Left ventricle myocardium inferior (tissue), 1 donor: ENCODE data around the gene MRPL54. TPM values are rescaled to one million over a fixed set of nuclear protein-coding genes. Genes with fewer than 3 reads are reported as not detected.

Source experiments
- DNase-seq: peaks from one replicate; pipeline ENCODE4 v3.0.0-alpha.2; 2020
- H3K27ac ChIP-seq: fragments of 200-600 bp; replicated peaks from 2 replicates; pipeline ENCODE4 v1.8.0; 2021
- H3K27me3 ChIP-seq: fragments of 200-600 bp; 2 replicates; pipeline ENCODE4 v1.8.0; 2021; ENCODE audit warnings: low read depth
- H3K36me3 ChIP-seq: fragments of 200-600 bp; 2 replicates; pipeline ENCODE4 v1.8.0; 2021
- H3K4me1 ChIP-seq: fragments of 200-600 bp; 2 replicates; pipeline ENCODE4 v1.8.0; 2021
- H3K4me3 ChIP-seq: fragments of 200-600 bp; 2 replicates; pipeline ENCODE4 v1.8.0; 2021; ENCODE audit warnings: mild to moderate bottlenecking, moderate library complexity
- H3K9me3 ChIP-seq: fragments of 200-600 bp; replicated peaks from 2 replicates; pipeline ENCODE4 v1.8.0; 2021
- CTCF ChIP-seq: fragments of 200-600 bp; IDR thresholded peaks from 2 replicates; pipeline ENCODE4 v1.8.0; 2021; ENCODE audit warnings: antibody characterized with exemption, mild to moderate bottlenecking, borderline replicate concordance
- intact Hi-C: fragments of 100-400 bp; cut with micrococcal nuclease; formaldehyde crosslinking; loops from one replicate; pipeline ENCODE4 v1.11.0; 2022
- total RNA-seq: library from RNA; stranded (reverse); fragmentation: NEBNext Ultra II Directional; extraction: Animal tissue kit (Norgen Biotek cat#: 25700); gene quantifications from one replicate; pipeline ENCODE4 v1.2.1, GENCODE V29; 2021
- donor health status: DM: no; HTN: yes; CAD: no; lungs with severe emphysema.

Gene MRPL54
- total RNA-seq, 1 donor from 2014 or later: 64.1 TPM

- no peaks in the 10 kb centered on the region for H3K36me3 ChIP-seq
- intact Hi-C loops: no loop called here
- H3K27ac ChIP-seq: no peak overlapping the region
- DNase-seq: no peak
- H3K4me1 ChIP-seq: peaks cover 16% of the 10 kb centered on the region
- peaks cover 74% of the 10 kb centered on the region for H3K27me3 ChIP-seq
- H3K4me3 ChIP-seq: no peak overlapping the region
- no peak for TF ChIP-seq CTCF
- no peaks in the 10 kb centered on the region for H3K9me3 ChIP-seq
Observed at GRCh38 chr19:3803114-3803888, 40.8 kb downstream of the MRPL54 start.

GRCh38 chr19:3803986-3804385 lies 41.5 kb downstream of the MRPL54 start:
- H3K27me3 ChIP-seq: peaks cover 67% of the 10 kb centered on the region
- H3K36me3 ChIP-seq: no peaks in the 10 kb centered on the region
- intact Hi-C loops: no loop called here
- no peak overlapping the region for H3K4me3 ChIP-seq
- H3K27ac ChIP-seq: no peak overlapping the region
- no peaks in the 10 kb centered on the region for H3K9me3 ChIP-seq
- TF ChIP-seq CTCF: no peak
- DNase-seq: no peak
- H3K4me1 ChIP-seq: peaks cover 23% of the 10 kb centered on the region

GRCh38 chr19:3804429-3804828 lies 41.9 kb downstream of the MRPL54 start:
- no peaks in the 10 kb centered on the region for H3K9me3 ChIP-seq
- peaks cover 23% of the 10 kb centered on the region for H3K4me1 ChIP-seq
- no peaks in the 10 kb centered on the region for H3K36me3 ChIP-seq
- H3K27me3 ChIP-seq: peaks cover 63% of the 10 kb centered on the region
- H3K27ac ChIP-seq: no peak overlapping the region
- no peak for TF ChIP-seq CTCF
- intact Hi-C loops: no loop called here
- H3K4me3 ChIP-seq: no peak overlapping the region
- DNase-seq: no peak

GRCh38 chr19:3805859-3806258 lies 43.4 kb downstream of the MRPL54 start:
- Histone ChIP-seq H3K4me1 (peaks cover 23% of the 10 kb centered on the region), H3K4me3 (no peak overlapping the region), H3K9me3 (no peaks in the 10 kb centered on the region), H3K27me3 (peaks cover 55% of the 10 kb centered on the region), H3K36me3 (no peaks in the 10 kb centered on the region), H3K27ac (no peak overlapping the region)
- no peak for DNase-seq
- no peak for TF ChIP-seq CTCF
- intact Hi-C loops: no loop called here

GRCh38 chr19:3807131-3807480 lies 44.6 kb downstream of the MRPL54 start:
- no peak for TF ChIP-seq CTCF
- no peak overlapping the region for H3K27ac ChIP-seq
- peaks cover 21% of the 10 kb centered on the region for H3K4me1 ChIP-seq
- no peak for DNase-seq
- peaks cover 52% of the 10 kb centered on the region for H3K27me3 ChIP-seq
- intact Hi-C loops: no loop called here
- no peaks in the 10 kb centered on the region for H3K9me3 ChIP-seq
- no peak overlapping the region for H3K4me3 ChIP-seq
- H3K36me3 ChIP-seq: no peaks in the 10 kb centered on the region
